PC-3 (cell line): ENCODE data around the gene CTNNAL1.

Experiments
- EZH2 ChIP-seq: fragments of 300-600 bp; sonication (generic); IDR thresholded peaks from one replicate; pipeline ENCODE4 v1.6.1; 2017; ENCODE audit warnings: antibody characterized with exemption, mild to moderate bottlenecking, low read length; ENCODE audit not compliant: unreplicated experiment
- TF ChIP-seq, protein P1 (sequence below): fragments of 300-600 bp; sonication (generic); conservative IDR thresholded peaks from 2 replicates; pipeline ENCODE4 v1.5.1; 2017; ENCODE audit warnings: antibody characterized with exemption, low read depth, mild to moderate bottlenecking, low read length

DNA sequence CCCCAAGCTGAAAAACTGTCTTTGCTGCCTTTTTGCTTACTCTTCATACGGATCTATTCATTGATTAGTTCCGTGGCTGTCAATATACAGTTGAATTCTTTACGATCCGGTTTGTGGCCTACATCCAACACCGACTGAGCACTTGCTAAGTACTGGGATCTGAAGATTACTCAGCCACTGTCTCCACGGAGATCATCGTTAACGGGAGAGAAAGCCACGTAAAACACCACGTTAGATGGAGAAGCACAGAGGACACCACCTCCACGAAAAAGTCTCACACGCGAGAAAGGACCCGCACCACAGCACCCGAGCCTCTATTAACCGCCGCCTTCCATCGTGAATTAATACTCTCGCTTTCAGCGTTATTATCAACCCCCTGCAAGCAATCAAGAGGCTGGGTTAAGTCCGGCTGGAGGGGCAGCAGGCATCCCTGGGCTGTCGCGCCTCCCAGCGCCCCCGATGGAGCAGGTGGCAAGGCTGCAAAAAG is 80.0 kb downstream of the CTNNAL1 start:
- TF ChIP-seq, protein P1, sequence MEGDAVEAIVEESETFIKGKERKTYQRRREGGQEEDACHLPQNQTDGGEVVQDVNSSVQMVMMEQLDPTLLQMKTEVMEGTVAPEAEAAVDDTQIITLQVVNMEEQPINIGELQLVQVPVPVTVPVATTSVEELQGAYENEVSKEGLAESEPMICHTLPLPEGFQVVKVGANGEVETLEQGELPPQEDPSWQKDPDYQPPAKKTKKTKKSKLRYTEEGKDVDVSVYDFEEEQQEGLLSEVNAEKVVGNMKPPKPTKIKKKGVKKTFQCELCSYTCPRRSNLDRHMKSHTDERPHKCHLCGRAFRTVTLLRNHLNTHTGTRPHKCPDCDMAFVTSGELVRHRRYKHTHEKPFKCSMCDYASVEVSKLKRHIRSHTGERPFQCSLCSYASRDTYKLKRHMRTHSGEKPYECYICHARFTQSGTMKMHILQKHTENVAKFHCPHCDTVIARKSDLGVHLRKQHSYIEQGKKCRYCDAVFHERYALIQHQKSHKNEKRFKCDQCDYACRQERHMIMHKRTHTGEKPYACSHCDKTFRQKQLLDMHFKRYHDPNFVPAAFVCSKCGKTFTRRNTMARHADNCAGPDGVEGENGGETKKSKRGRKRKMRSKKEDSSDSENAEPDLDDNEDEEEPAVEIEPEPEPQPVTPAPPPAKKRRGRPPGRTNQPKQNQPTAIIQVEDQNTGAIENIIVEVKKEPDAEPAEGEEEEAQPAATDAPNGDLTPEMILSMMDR: no peak
- no peak for TF ChIP-seq EZH2
